Trophoblast cell (in vitro differentiated cells and primary cell): ENCODE measurements around the gene NUP88.
A peak's percentile ranks its signal among the peaks of the same experiment; 100 is the strongest.
"Not testable (repeated sequence)": the region's sequence is repeated elsewhere in the genome, so short reads cannot be mapped to it uniquely, and the experiment has no call there.

Experiments used
- DNase-seq, 2 donors: peaks; one replicate each; pipeline ENCODE4 v3.0.0-alpha.2; 2016
- H2AFZ ChIP-seq: 2 replicates; pipeline ENCODE4 v1.6.1; 2013; ENCODE audit warnings: low read length, moderate library complexity, mild to moderate bottlenecking; ENCODE audit not compliant: insufficient read depth, poor library complexity
- H2AK5ac ChIP-seq: 2 replicates; pipeline ENCODE4 v1.6.1; 2013; ENCODE audit warnings: mild to moderate bottlenecking, low read length
- H2BK120ac ChIP-seq: 2 replicates; pipeline ENCODE4 v1.6.1; 2013; ENCODE audit warnings: low read length, mild to moderate bottlenecking, moderate library complexity; ENCODE audit not compliant: insufficient read depth, poor library complexity
- H2BK12ac ChIP-seq: 2 replicates; pipeline ENCODE4 v1.6.1; 2013; ENCODE audit warnings: mild to moderate bottlenecking, low read length, moderate library complexity
- H2BK5ac ChIP-seq: 2 replicates; pipeline ENCODE4 v1.6.1; 2013; ENCODE audit warnings: low read length, low read depth, moderate library complexity, mild to moderate bottlenecking; ENCODE audit not compliant: poor library complexity
- H3K14ac ChIP-seq: 2 replicates; pipeline ENCODE4 v1.6.1; 2013; ENCODE audit warnings: mild to moderate bottlenecking, low read length
- H3K18ac ChIP-seq: 2 replicates; pipeline ENCODE4 v1.6.1; 2013; ENCODE audit warnings: mild to moderate bottlenecking, low read length
- H3K23ac ChIP-seq: 2 replicates; pipeline ENCODE4 v1.6.1; 2013; ENCODE audit warnings: low read length
- H3K27ac ChIP-seq: 2 replicates; pipeline ENCODE4 v1.5.1; 2013; ENCODE audit warnings: low read depth, mild to moderate bottlenecking, inconsistent platforms, low read length, moderate library complexity
- H3K27me3 ChIP-seq: 2 replicates; pipeline ENCODE4 v1.6.1; 2013; ENCODE audit warnings: inconsistent platforms, mild to moderate bottlenecking, low read length, moderate library complexity; ENCODE audit not compliant: insufficient read depth
- H3K36me3 ChIP-seq, 2 experiments: 1 replicate in 1 of 2; 2 replicates in 1 of 2; pipeline ENCODE4 v1.6.1; 2013; ENCODE audit warnings: low read length in 2 of 2, mild to moderate bottlenecking in 2 of 2, moderate library complexity in 1 of 2; ENCODE audit not compliant: insufficient read depth in 2 of 2, control insufficient read depth in 1 of 2
- H3K4ac ChIP-seq: 2 replicates; pipeline ENCODE4 v1.6.1; 2013; ENCODE audit warnings: low read depth, mild to moderate bottlenecking, low read length, moderate library complexity
- H3K4me1 ChIP-seq, 2 experiments: 1 replicate in 1 of 2; 2 replicates in 1 of 2; pipeline ENCODE4 v1.6.1; 2013; ENCODE audit warnings: low read length in 2 of 2, mild to moderate bottlenecking in 2 of 2, moderate library complexity in 1 of 2; ENCODE audit not compliant: insufficient read depth in 2 of 2, control insufficient read depth in 1 of 2
- H3K4me2 ChIP-seq: 2 replicates; pipeline ENCODE4 v1.6.1; 2013; ENCODE audit warnings: inconsistent platforms, mild to moderate bottlenecking, low read length, moderate library complexity
- H3K4me3 ChIP-seq: 2 replicates; pipeline ENCODE4 v1.5.1; 2013; ENCODE audit warnings: mild to moderate bottlenecking, low read depth, low read length, inconsistent platforms
- H3K79me1 ChIP-seq: one replicate; pipeline ENCODE4 v1.6.1; 2013; ENCODE audit warnings: low read length
- H3K79me2 ChIP-seq: 2 replicates; pipeline ENCODE4 v1.6.1; 2013; ENCODE audit warnings: low read length, mild to moderate bottlenecking; ENCODE audit not compliant: control insufficient read depth, insufficient read depth, poor library complexity
- H3K9ac ChIP-seq: 2 replicates; pipeline ENCODE4 v1.6.1; 2013; ENCODE audit warnings: mild to moderate bottlenecking, low read length
- H3K9me3 ChIP-seq: 2 replicates; pipeline ENCODE4 v1.6.1; 2013; ENCODE audit warnings: low read depth, mild to moderate bottlenecking, control low read depth, inconsistent platforms, low read length; ENCODE audit not compliant: insufficient read depth
- H4K12ac ChIP-seq: 2 replicates; pipeline ENCODE4 v1.6.1; 2013; ENCODE audit warnings: low read depth, mild to moderate bottlenecking, low read length, moderate library complexity
- H4K8ac ChIP-seq: 2 replicates; pipeline ENCODE4 v1.6.1; 2013; ENCODE audit warnings: low read depth, mild to moderate bottlenecking, low read length, moderate library complexity
- H4K91ac ChIP-seq: one replicate; pipeline ENCODE4 v1.6.1; 2013; ENCODE audit warnings: low read depth, mild to moderate bottlenecking, low read length, moderate library complexity
- WGBS: extraction: QIAGEN DNeasy Blood & Tissue Kit; methylation state at CpG from one replicate; pipeline ENCODE4 v1.1.7; 2013; ENCODE audit warnings: missing lambda C conversion rate; ENCODE audit not compliant: insufficient read length, insufficient coverage; ENCODE audit errors: extremely low coverage; 5-methylcytosine and 5-hydroxymethylcytosine counted together

NUP88 gene

GRCh38 chr17:5434984-5435383 is 15.5 kb upstream of the NUP88 start:
- Histone ChIP-seq H4K8ac (no peak overlapping the region), H2BK5ac (no peak overlapping the region), H3K27ac (no peak overlapping the region), H3K4me2 (no peak overlapping the region), H3K4me3 (no peak overlapping the region), H3K9me3 (no peaks in the 10 kb centered on the region), H3K79me1 (peaks cover 4% of the 10 kb centered on the region), H3K36me3 (peaks cover 30 to 48% of the 10 kb centered on the region in 2 experiments), H3K23ac (no peak overlapping the region), H4K91ac (no peak overlapping the region), H3K4me1 (peaks cover 0 to 3% of the 10 kb centered on the region in 2 experiments), H3K14ac (no peak overlapping the region), H3K27me3 (no peaks in the 10 kb centered on the region), H2BK12ac (no peak overlapping the region), H4K12ac (no peak overlapping the region), H3K79me2 (peaks cover 5% of the 10 kb centered on the region), H2BK120ac (no peak overlapping the region), H2AK5ac (no peak overlapping the region), H3K9ac (no peak overlapping the region), H3K18ac (no peak overlapping the region), H3K4ac (no peak overlapping the region), H2AFZ (no peak overlapping the region)
- WGBS, result no CpG with 5 or more reads among the region's 2 CpGs
- DNase-seq, result no peak

GRCh38 chr17:5431949-5432556 is 12.6 kb upstream of the NUP88 start:
- Histone ChIP-seq H4K12ac (no peak overlapping the region), H3K36me3 (peaks cover 40 to 67% of the 10 kb centered on the region in 2 experiments), H3K4me1 (no peaks in the 10 kb centered on the region), H3K27ac (no peak overlapping the region), H2AK5ac (no peak overlapping the region), H2AFZ (no peak overlapping the region), H2BK5ac (no peak overlapping the region), H3K9me3 (no peaks in the 10 kb centered on the region), H4K91ac (no peak overlapping the region), H3K79me1 (no peaks in the 10 kb centered on the region), H3K14ac (no peak overlapping the region), H2BK120ac (no peak overlapping the region), H3K9ac (no peak overlapping the region), H3K4me3 (no peak overlapping the region), H3K4me2 (no peak overlapping the region), H3K18ac (no peak overlapping the region), H3K4ac (no peak overlapping the region), H3K27me3 (no peaks in the 10 kb centered on the region), H3K23ac (no peak overlapping the region), H2BK12ac (no peak overlapping the region), H3K79me2 (no peaks in the 10 kb centered on the region), H4K8ac (no peak overlapping the region)
- WGBS, result no CpG with 5 or more reads among the region's 3 CpGs
- DNase-seq, result no peak

- H3K9ac ChIP-seq, H2BK12ac ChIP-seq, H3K18ac ChIP-seq, H4K12ac ChIP-seq, H3K79me2 ChIP-seq, H2BK5ac ChIP-seq, H2BK120ac ChIP-seq, H3K4ac ChIP-seq, H3K27me3 ChIP-seq, H4K8ac ChIP-seq, H3K4me1 ChIP-seq, DNase-seq, H3K14ac ChIP-seq, H3K4me3 ChIP-seq, H2AFZ ChIP-seq, H3K27ac ChIP-seq, H3K4me2 ChIP-seq, H4K91ac ChIP-seq, H3K9me3 ChIP-seq, H3K23ac ChIP-seq, H2AK5ac ChIP-seq, H3K79me1 ChIP-seq: not testable (repeated sequence)
- WGBS, result no CpG with 5 or more reads among the region's 5 CpGs
- peaks cover 37 to 69% of the 10 kb centered on the region in 2 experiments for H3K36me3 ChIP-seq
Observed at GRCh38 chr17:5431234-5431633, 11.8 kb upstream of the NUP88 start.

- Histone ChIP-seq H2BK120ac (no peak overlapping the region), H3K4me3 (no peak overlapping the region), H3K79me2 (no peaks in the 10 kb centered on the region), H3K14ac (no peak overlapping the region), H2BK12ac (no peak overlapping the region), H4K12ac (no peak overlapping the region), H3K4me2 (no peak overlapping the region), H3K36me3 (peaks cover 44 to 73% of the 10 kb centered on the region in 2 experiments), H3K9me3 (no peaks in the 10 kb centered on the region), H2AK5ac (no peak overlapping the region), H3K9ac (no peak overlapping the region), H2BK5ac (no peak overlapping the region), H3K4me1 (no peaks in the 10 kb centered on the region), H3K27me3 (no peaks in the 10 kb centered on the region), H3K18ac (no peak overlapping the region), H4K8ac (no peak overlapping the region), H4K91ac (no peak overlapping the region), H3K4ac (no peak overlapping the region), H3K27ac (no peak overlapping the region), H3K23ac (no peak overlapping the region), H3K79me1 (no peaks in the 10 kb centered on the region), H2AFZ (no peak overlapping the region)
- peak in 1 of 2 donors; percentile 4 for DNase-seq
- WGBS, result no CpG with 5 or more reads among the region's 3 CpGs
Observed at GRCh38 chr17:5430413-5430999, 11.0 kb upstream of the NUP88 start.
